Measurements from ENCODE around the gene DCTD. TPM values are rescaled to one million over a fixed set of nuclear protein-coding genes. Genes with fewer than 3 reads are reported as not detected.
"Not testable (repeated sequence)": the region's sequence is repeated elsewhere in the genome, so short reads cannot be mapped to it uniquely, and the experiment has no call there.

DCTD gene
- total and polyA plus RNA-seq, 10 donors, result 40.4 to 97.2 (median 72.7) TPM

- Histone ChIP-seq H3K36me3 (peaks cover 0 to 100% (median 40%) of the 10 kb centered on the region in 6 donors), H3K4me1 (peaks cover 0 to 3% (median under 1%) of the 10 kb centered on the region in 6 donors), H3K4me3 (no peak overlapping the region), H3K9me3 (no peaks in the 10 kb centered on the region), H3K27ac (no peak overlapping the region), H3K27me3 (replicated peaks in 1 of 7) (no peaks in the 10 kb centered on the region)
- no peak for TF ChIP-seq POLR2A (IDR thresholded peaks at IDR 0.05)
- TF ChIP-seq CTCF (IDR thresholded peaks at IDR 0.05 in 8 of 11, conservative IDR thresholded peaks at IDR 0.05 in 3 of 11), result no peak
- no peak for TF ChIP-seq POLR2AphosphoS5 (IDR thresholded peaks at IDR 0.05)
- no peak for DNase-seq
- 82 to 92% (median 89%) methylated on average over 9 of the region's 9 CpGs for WGBS, 5 donors
- intact Hi-C loops (cut with DNase I; ENCODE audit: low total_unique reads), result no loop called here
Observed at GRCh38 chr4:182903013-182903412, 14.2 kb downstream of the DCTD start.

- H3K27ac ChIP-seq, result no peak overlapping the region
- peaks cover 0 to 95% (median 34%) of the 10 kb centered on the region in 6 donors for H3K36me3 ChIP-seq
- peaks cover 0 to 8% (median 3%) of the 10 kb centered on the region in 6 donors for H3K4me1 ChIP-seq
- TF ChIP-seq POLR2A (IDR thresholded peaks at IDR 0.05), result no peak
- no peak for TF ChIP-seq POLR2AphosphoS5 (IDR thresholded peaks at IDR 0.05)
- no peak for TF ChIP-seq CTCF (IDR thresholded peaks at IDR 0.05 in 8 of 11, conservative IDR thresholded peaks at IDR 0.05 in 3 of 11)
- no peak overlapping the region for H3K4me3 ChIP-seq
- H3K27me3 ChIP-seq (replicated peaks in 1 of 7), result no peaks in the 10 kb centered on the region
- intact Hi-C loops (cut with DNase I; ENCODE audit: low total_unique reads), result no loop called here
- no peak for DNase-seq
- no peaks in the 10 kb centered on the region for H3K9me3 ChIP-seq
- WGBS, 5 donors, result 88 to 96% (median 94%) methylated on average over 5 to 9 of the region's 9 CpGs
Observed at GRCh38 chr4:182901337-182901736, 15.8 kb downstream of the DCTD start.

GRCh38 chr4:182900021-182900420 is 17.2 kb downstream of the DCTD start:
- H3K36me3 ChIP-seq, result peaks cover 0 to 97% (median 44%) of the 10 kb centered on the region in 6 donors
- H3K9me3 ChIP-seq; H3K27me3 ChIP-seq (replicated peaks in 1 of 7); H3K4me3 ChIP-seq; intact Hi-C loops (cut with DNase I; ENCODE audit: low total_unique reads); H3K4me1 ChIP-seq; H3K27ac ChIP-seq; DNase-seq: not testable (repeated sequence)
- 84 to 96% (median 93%) methylated on average over 2 of the region's 2 CpGs for WGBS, 5 donors

GRCh38 chr4:182898479-182898799 is 18.7 kb downstream of the DCTD start:
- Histone ChIP-seq H3K27me3 (replicated peaks in 1 of 7) (no peaks in the 10 kb centered on the region), H3K27ac (peak overlapping the region in 2 of 8 donors; percentile 15 to 23), H3K4me1 (peaks cover 0 to 8% (median 3%) of the 10 kb centered on the region in 6 donors), H3K36me3 (peaks cover 0 to 97% (median 48%) of the 10 kb centered on the region in 6 donors), H3K4me3 (no peak overlapping the region), H3K9me3 (no peaks in the 10 kb centered on the region)
- WGBS, 5 donors, result 69 to 81% (median 76%) methylated on average over 5 of the region's 5 CpGs
- no peak for DNase-seq
- intact Hi-C loops (cut with DNase I; ENCODE audit: low total_unique reads), result no loop called here
- TF ChIP-seq POLR2AphosphoS5 (IDR thresholded peaks at IDR 0.05) (no peak), POLR2A (IDR thresholded peaks at IDR 0.05) (no peak), CTCF (IDR thresholded peaks at IDR 0.05 in 8 of 11, conservative IDR thresholded peaks at IDR 0.05 in 3 of 11) (no peak)
